Measurements from ENCODE around the gene ETAA1.

The ETAA1 gene

GRCh38 chr2:67416136-67416535 is 19.0 kb downstream of the ETAA1 start:
- DNase-seq (ENCODE audit: low read depth), result no peak
- no peak overlapping the region for H3K4me3 ChIP-seq (ENCODE audit: low read depth, low read length)
- TF ChIP-seq CTCF (conservative IDR thresholded peaks at IDR 0.05; ENCODE audit: low read depth, low read length), result no peak

GRCh38 chr2:67423489-67423888 is 26.4 kb downstream of the ETAA1 start:
- H3K4me3 ChIP-seq (ENCODE audit: low read depth, low read length), result no peak overlapping the region
- no peak for DNase-seq (ENCODE audit: low read depth)
- no peak for TF ChIP-seq CTCF (conservative IDR thresholded peaks at IDR 0.05; ENCODE audit: low read depth, low read length)

- no peak overlapping the region for H3K4me3 ChIP-seq (ENCODE audit: low read depth, low read length)
- no peak for TF ChIP-seq CTCF (conservative IDR thresholded peaks at IDR 0.05; ENCODE audit: low read depth, low read length)
- peak; percentile 12 for DNase-seq (ENCODE audit: low read depth)
Measured at GRCh38 chr2:67436221-67436620, 39.1 kb downstream of the ETAA1 start.

- DNase-seq (ENCODE audit: low read depth), result peak; percentile 31
- no peak for TF ChIP-seq CTCF (conservative IDR thresholded peaks at IDR 0.05; ENCODE audit: low read depth, low read length)
- no peak overlapping the region for H3K4me3 ChIP-seq (ENCODE audit: low read depth, low read length)
Measured at GRCh38 chr2:67437114-67437513, 40.0 kb downstream of the ETAA1 start.

GRCh38 chr2:67438337-67438736 is 41.2 kb downstream of the ETAA1 start:
- DNase-seq (ENCODE audit: low read depth), result no peak
- no peak for TF ChIP-seq CTCF (conservative IDR thresholded peaks at IDR 0.05; ENCODE audit: low read depth, low read length)
- no peak overlapping the region for H3K4me3 ChIP-seq (ENCODE audit: low read depth, low read length)

GRCh38 chr2:67445652-67446268 is 48.6 kb downstream of the ETAA1 start:
- H3K4me3 ChIP-seq (ENCODE audit: low read depth, low read length), result no peak overlapping the region
- no peak for DNase-seq (ENCODE audit: low read depth)
- no peak for TF ChIP-seq CTCF (conservative IDR thresholded peaks at IDR 0.05; ENCODE audit: low read depth, low read length)

GRCh38 chr2:67446491-67446911 is 49.4 kb downstream of the ETAA1 start:
- peak; percentile 54 for DNase-seq (ENCODE audit: low read depth)
- no peak overlapping the region for H3K4me3 ChIP-seq (ENCODE audit: low read depth, low read length)
- no peak for TF ChIP-seq CTCF (conservative IDR thresholded peaks at IDR 0.05; ENCODE audit: low read depth, low read length)

All from choroid plexus epithelial cell (primary cell).